ENCODE data around the gene STN1. TPM values are rescaled to one million over a fixed set of nuclear protein-coding genes. Genes with fewer than 3 reads are reported as not detected.

Gene STN1
- total and polyA plus RNA-seq, 5 donors from 2014 or later: 44.1 to 122 (median 106) TPM

- Mint-ChIP-seq H3K36me3 (peaks cover 55% of the 10 kb centered on the region), H3K9me3 (no peaks in the 10 kb centered on the region)
- peak in 1 of 3 donors; percentile 39 for DNase-seq
Measured at GRCh38 chr10:103884681-103885139, 33.3 kb downstream of the STN1 start.

GRCh38 chr10:103882285-103883007 lies 35.5 kb downstream of the STN1 start:
- H3K27ac ChIP-seq (ENCODE audit: insufficient read depth, low read length, poor library complexity, severe bottlenecking): no peak overlapping the region
- peaks cover 0 to 13% (median 10%) of the 10 kb centered on the region in 4 donors for H3K4me1 Mint-ChIP-seq
- H3K36me3 Mint-ChIP-seq: peaks cover 70% of the 10 kb centered on the region
- peak overlapping the region in 1 of 3 donors; percentile 14 for H3K27ac Mint-ChIP-seq
- H3K27me3 Mint-ChIP-seq: no peaks in the 10 kb centered on the region
- peaks cover 89% of the 10 kb centered on the region for H3K36me3 ChIP-seq (ENCODE audit: control insufficient read depth, insufficient read depth, low read length)
- H3K9me3 Mint-ChIP-seq: no peaks in the 10 kb centered on the region
- H3K4me3 Mint-ChIP-seq: no peak overlapping the region
- H3K4me3 ChIP-seq (ENCODE audit: low read depth, low read length): no peak overlapping the region
- no peak for ATAC-seq (ENCODE audit: low read depth in 2 of 2)
- no peak for DNase-seq
- no peaks in the 10 kb centered on the region for H3K4me1 ChIP-seq (ENCODE audit: control insufficient read depth, insufficient read depth, low read length, poor library complexity, severe bottlenecking)
- H3K9me3 ChIP-seq (ENCODE audit: control insufficient read depth in 2 of 2, low read length in 2 of 2): no peaks in the 10 kb centered on the region
- no peaks in the 10 kb centered on the region for H3K27me3 ChIP-seq (ENCODE audit: control insufficient read depth, insufficient read depth, low read length)

More at GRCh38 chr10:103884681-103885139, 33.3 kb downstream of the STN1 start:
- ATAC-seq (ENCODE audit: low read depth in 2 of 2): no peak
- Mint-ChIP-seq H3K4me3 (no peak overlapping the region), H3K27ac (peak overlapping the region in 2 of 3 donors; percentile 55 to 76), H3K27me3 (no peaks in the 10 kb centered on the region), H3K4me1 (peaks cover 6 to 27% (median 16%) of the 10 kb centered on the region in 4 donors)
- peaks cover 85% of the 10 kb centered on the region for H3K36me3 ChIP-seq (ENCODE audit: control insufficient read depth, insufficient read depth, low read length)
- H3K27ac ChIP-seq (ENCODE audit: insufficient read depth, low read length, poor library complexity, severe bottlenecking): no peak overlapping the region
- H3K9me3 ChIP-seq (ENCODE audit: control insufficient read depth in 2 of 2, low read length in 2 of 2): no peaks in the 10 kb centered on the region
- no peak overlapping the region for H3K4me3 ChIP-seq (ENCODE audit: low read depth, low read length)
- peaks cover 4% of the 10 kb centered on the region for H3K4me1 ChIP-seq (ENCODE audit: control insufficient read depth, insufficient read depth, low read length, poor library complexity, severe bottlenecking)
- no peaks in the 10 kb centered on the region for H3K27me3 ChIP-seq (ENCODE audit: control insufficient read depth, insufficient read depth, low read length)

- Histone ChIP-seq H3K27me3 (ENCODE audit: control insufficient read depth, insufficient read depth, low read length) (no peaks in the 10 kb centered on the region), H3K36me3 (ENCODE audit: control insufficient read depth, insufficient read depth, low read length) (peaks cover 89% of the 10 kb centered on the region)
Measured at GRCh38 chr10:103881416-103882284, 36.3 kb downstream of the STN1 start.

DNA sequence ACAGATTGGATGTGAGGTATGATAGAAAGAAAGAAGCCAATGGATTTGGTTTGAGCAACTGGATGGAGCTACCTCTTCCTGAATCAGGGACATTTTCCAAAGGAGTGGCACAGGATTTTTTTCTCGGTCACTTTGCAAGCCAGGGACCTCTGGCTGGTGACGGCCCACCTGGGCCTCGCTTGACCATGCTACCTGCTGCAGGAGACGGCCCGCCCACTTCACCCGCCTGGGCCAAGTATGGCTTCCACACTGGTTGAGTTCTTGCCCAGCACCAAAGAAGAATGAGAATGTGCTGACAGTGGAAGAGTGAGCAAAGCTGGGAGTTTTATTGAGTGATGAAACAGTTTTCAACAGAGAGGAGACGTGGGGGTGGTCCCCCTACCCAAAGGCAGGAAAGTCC lies 38.2 kb downstream of the STN1 start:
- H3K36me3 Mint-ChIP-seq: peaks cover 59% of the 10 kb centered on the region
- peak overlapping the region in 2 of 3 donors; percentile 23 to 96 for H3K27ac Mint-ChIP-seq

More at GRCh38 chr10:103881416-103882284, 36.3 kb downstream of the STN1 start:
- Histone ChIP-seq H3K4me1 (ENCODE audit: control insufficient read depth, insufficient read depth, low read length, poor library complexity, severe bottlenecking) (no peaks in the 10 kb centered on the region), H3K27ac (ENCODE audit: insufficient read depth, low read length, poor library complexity, severe bottlenecking) (no peak overlapping the region), H3K4me3 (ENCODE audit: low read depth, low read length) (no peak overlapping the region), H3K9me3 (ENCODE audit: control insufficient read depth in 2 of 2, low read length in 2 of 2) (no peaks in the 10 kb centered on the region)
- no peak overlapping the region for H3K27ac Mint-ChIP-seq
- H3K27me3 Mint-ChIP-seq: no peaks in the 10 kb centered on the region
- peaks cover 0 to 13% (median 10%) of the 10 kb centered on the region in 4 donors for H3K4me1 Mint-ChIP-seq
- DNase-seq (no peak), ATAC-seq (ENCODE audit: low read depth in 2 of 2) (no peak)
- no peaks in the 10 kb centered on the region for H3K9me3 Mint-ChIP-seq
- H3K36me3 Mint-ChIP-seq: peaks cover 62% of the 10 kb centered on the region
- no peak overlapping the region for H3K4me3 Mint-ChIP-seq

DNA sequence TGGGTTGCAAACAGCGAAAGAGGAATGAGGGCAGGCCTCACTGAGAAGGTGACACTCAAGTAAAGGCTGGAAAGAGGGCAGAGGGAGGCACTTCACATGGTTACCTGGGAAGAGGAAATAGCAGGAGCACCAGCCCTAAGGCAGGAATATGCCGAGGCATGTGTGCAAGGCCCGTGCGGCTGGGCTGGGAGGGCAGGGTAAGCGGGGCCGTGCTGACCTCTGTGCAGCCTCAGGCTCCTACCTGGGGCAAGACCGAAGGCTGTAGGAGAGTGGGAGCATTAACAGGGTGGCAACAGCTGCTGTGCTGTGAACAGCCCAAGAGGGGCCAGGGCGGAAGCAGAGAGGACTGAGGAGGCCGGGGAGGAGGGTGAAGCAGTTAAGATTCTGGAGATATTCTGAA lies 38.6 kb downstream of the STN1 start:
- H3K4me3 Mint-ChIP-seq: no peak overlapping the region
- ATAC-seq (ENCODE audit: low read depth in 2 of 2): no peak

More for the DNA sequence above, 38.2 kb downstream of the STN1 start:
- Mint-ChIP-seq H3K4me3 (no peak overlapping the region), H3K9me3 (no peaks in the 10 kb centered on the region), H3K4me1 (peaks cover 0 to 13% (median 11%) of the 10 kb centered on the region in 4 donors), H3K27me3 (no peaks in the 10 kb centered on the region)
- Histone ChIP-seq H3K4me3 (ENCODE audit: low read depth, low read length) (no peak overlapping the region), H3K4me1 (ENCODE audit: control insufficient read depth, insufficient read depth, low read length, poor library complexity, severe bottlenecking) (no peaks in the 10 kb centered on the region), H3K36me3 (ENCODE audit: control insufficient read depth, insufficient read depth, low read length) (peaks cover 77% of the 10 kb centered on the region), H3K27me3 (ENCODE audit: control insufficient read depth, insufficient read depth, low read length) (no peaks in the 10 kb centered on the region), H3K27ac (ENCODE audit: insufficient read depth, low read length, poor library complexity, severe bottlenecking) (no peak overlapping the region), H3K9me3 (ENCODE audit: control insufficient read depth in 2 of 2, low read length in 2 of 2) (no peaks in the 10 kb centered on the region)
- ATAC-seq (ENCODE audit: low read depth in 2 of 2) (no peak), DNase-seq (no peak)

GRCh38 chr10:103877861-103878260 lies 40.1 kb downstream of the STN1 start:
- H3K27me3 ChIP-seq (ENCODE audit: control insufficient read depth, insufficient read depth, low read length): no peaks in the 10 kb centered on the region
- Mint-ChIP-seq H3K4me1 (peaks cover 0 to 10% (median 6%) of the 10 kb centered on the region in 4 donors), H3K4me3 (no peak overlapping the region), H3K27me3 (no peaks in the 10 kb centered on the region), H3K36me3 (peaks cover 53% of the 10 kb centered on the region), H3K27ac (no peak overlapping the region), H3K9me3 (no peaks in the 10 kb centered on the region)
- H3K9me3 ChIP-seq (ENCODE audit: control insufficient read depth in 2 of 2, low read length in 2 of 2): no peaks in the 10 kb centered on the region
- DNase-seq: no peak
- no peaks in the 10 kb centered on the region for H3K4me1 ChIP-seq (ENCODE audit: control insufficient read depth, insufficient read depth, low read length, poor library complexity, severe bottlenecking)
- H3K27ac ChIP-seq (ENCODE audit: insufficient read depth, low read length, poor library complexity, severe bottlenecking): no peak overlapping the region
- H3K4me3 ChIP-seq (ENCODE audit: low read depth, low read length): no peak overlapping the region
- H3K36me3 ChIP-seq (ENCODE audit: control insufficient read depth, insufficient read depth, low read length): peaks cover 71% of the 10 kb centered on the region
- ATAC-seq (ENCODE audit: low read depth in 2 of 2): no peak

More for the DNA sequence above, 38.6 kb downstream of the STN1 start:
- Histone ChIP-seq H3K4me3 (ENCODE audit: low read depth, low read length) (no peak overlapping the region), H3K36me3 (ENCODE audit: control insufficient read depth, insufficient read depth, low read length) (peaks cover 76% of the 10 kb centered on the region), H3K9me3 (ENCODE audit: control insufficient read depth in 2 of 2, low read length in 2 of 2) (no peaks in the 10 kb centered on the region), H3K4me1 (ENCODE audit: control insufficient read depth, insufficient read depth, low read length, poor library complexity, severe bottlenecking) (no peaks in the 10 kb centered on the region), H3K27ac (ENCODE audit: insufficient read depth, low read length, poor library complexity, severe bottlenecking) (no peak overlapping the region), H3K27me3 (ENCODE audit: control insufficient read depth, insufficient read depth, low read length) (no peaks in the 10 kb centered on the region)
- DNase-seq: no peak
- peaks cover 0 to 14% (median 9%) of the 10 kb centered on the region in 4 donors for H3K4me1 Mint-ChIP-seq
- no peaks in the 10 kb centered on the region for H3K9me3 Mint-ChIP-seq
- peaks cover 58% of the 10 kb centered on the region for H3K36me3 Mint-ChIP-seq
- no peaks in the 10 kb centered on the region for H3K27me3 Mint-ChIP-seq
- no peak overlapping the region for H3K27ac Mint-ChIP-seq

DNA sequence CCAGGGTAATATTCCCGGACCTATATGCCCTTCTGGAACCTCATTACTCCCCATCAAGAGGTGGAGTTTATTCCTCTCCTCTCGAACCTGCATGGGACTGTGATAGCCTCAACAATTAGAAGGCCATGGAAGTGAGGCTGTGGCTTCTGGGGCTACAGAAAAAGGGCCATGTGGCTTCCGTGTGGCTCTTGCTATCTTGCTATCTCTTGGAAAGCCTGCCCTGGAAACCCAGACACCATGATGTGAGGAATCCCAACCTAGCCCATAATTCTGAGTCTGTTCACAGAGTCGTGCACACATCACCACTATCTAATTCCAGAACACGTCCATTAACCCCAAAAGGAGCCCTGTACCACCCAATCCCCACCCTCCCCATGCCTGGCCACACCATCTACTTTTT lies 41.8 kb downstream of the STN1 start:
- H3K4me3 Mint-ChIP-seq: no peak overlapping the region
- H3K4me3 ChIP-seq (ENCODE audit: low read depth, low read length): no peak overlapping the region
- no peaks in the 10 kb centered on the region for H3K9me3 Mint-ChIP-seq
- DNase-seq: no peak
- peaks cover 0 to 12% (median 6%) of the 10 kb centered on the region in 4 donors for H3K4me1 Mint-ChIP-seq
- H3K36me3 Mint-ChIP-seq: peaks cover 53% of the 10 kb centered on the region
- no peaks in the 10 kb centered on the region for H3K4me1 ChIP-seq (ENCODE audit: control insufficient read depth, insufficient read depth, low read length, poor library complexity, severe bottlenecking)
- no peak for ATAC-seq (ENCODE audit: low read depth in 2 of 2)
- no peaks in the 10 kb centered on the region for H3K9me3 ChIP-seq (ENCODE audit: control insufficient read depth in 2 of 2, low read length in 2 of 2)
- H3K27ac ChIP-seq (ENCODE audit: insufficient read depth, low read length, poor library complexity, severe bottlenecking): no peak overlapping the region
- H3K27ac Mint-ChIP-seq: peak overlapping the region in 1 of 3 donors; percentile 82
- no peaks in the 10 kb centered on the region for H3K27me3 Mint-ChIP-seq
- no peaks in the 10 kb centered on the region for H3K27me3 ChIP-seq (ENCODE audit: control insufficient read depth, insufficient read depth, low read length)
- peaks cover 60% of the 10 kb centered on the region for H3K36me3 ChIP-seq (ENCODE audit: control insufficient read depth, insufficient read depth, low read length)
